Glutamatergic neuron (in vitro differentiated cells): ENCODE results near the gene GDAP2. TPM values are rescaled to one million over a fixed set of nuclear protein-coding genes. Genes with fewer than 3 reads are reported as not detected.

Source experiments
- DNase-seq: peaks from one replicate; pipeline ENCODE4 v3.0.0; 2022
- H3K27ac Mint-ChIP-seq: one replicate; pipeline ENCODE4 v1.8.0; 2020; ENCODE audit warnings: mild to moderate bottlenecking, mixed read lengths, inconsistent platforms; ENCODE audit not compliant: unreplicated experiment
- H3K27me3 Mint-ChIP-seq: one replicate; pipeline ENCODE4 v1.8.0; 2020; ENCODE audit warnings: mild to moderate bottlenecking, moderate library complexity, mixed read lengths, inconsistent platforms; ENCODE audit not compliant: unreplicated experiment
- H3K36me3 Mint-ChIP-seq: one replicate; pipeline ENCODE4 v1.8.0; 2020; ENCODE audit warnings: mild to moderate bottlenecking, mixed read lengths, inconsistent platforms; ENCODE audit not compliant: unreplicated experiment
- H3K4me1 Mint-ChIP-seq: one replicate; pipeline ENCODE4 v1.8.0; 2020; ENCODE audit warnings: mild to moderate bottlenecking, low read depth, mixed read lengths, inconsistent platforms; ENCODE audit not compliant: unreplicated experiment
- H3K4me3 Mint-ChIP-seq: one replicate; pipeline ENCODE4 v1.8.0; 2020; ENCODE audit warnings: mild to moderate bottlenecking, mixed read lengths, inconsistent platforms; ENCODE audit not compliant: unreplicated experiment
- H3K9me3 Mint-ChIP-seq: one replicate; pipeline ENCODE4 v1.8.0; 2020; ENCODE audit warnings: mild to moderate bottlenecking, moderate library complexity, mixed read lengths, inconsistent platforms; ENCODE audit not compliant: unreplicated experiment
- total RNA-seq: library from RNA; stranded (reverse); fragmentation: NEBNext Ultra II Directional; extraction: Animal tissue kit (Norgen Biotek cat#: 25700); gene quantifications from one replicate; pipeline ENCODE4 v1.2.1, GENCODE V29; 2021; ENCODE audit not compliant: unreplicated experiment
- TF ChIP-seq, protein P1 (sequence below): fragments of 200-600 bp; sonication (generic); IDR thresholded peaks from one replicate; pipeline ENCODE4 v1.5.0; 2021; ENCODE audit not compliant: partially characterized antibody, unreplicated experiment

GDAP2 gene
- total RNA-seq, 1 donor from 2014 or later, result 34.0 TPM

- H3K9me3 Mint-ChIP-seq, result peaks cover 3% of the 10 kb centered on the region
- H3K4me3 Mint-ChIP-seq, result no peak overlapping the region
- H3K4me1 Mint-ChIP-seq, result peaks cover 3% of the 10 kb centered on the region
- peaks cover 4% of the 10 kb centered on the region for H3K27me3 Mint-ChIP-seq
- no peak overlapping the region for H3K27ac Mint-ChIP-seq
- no peak for DNase-seq
- TF ChIP-seq, protein P1, sequence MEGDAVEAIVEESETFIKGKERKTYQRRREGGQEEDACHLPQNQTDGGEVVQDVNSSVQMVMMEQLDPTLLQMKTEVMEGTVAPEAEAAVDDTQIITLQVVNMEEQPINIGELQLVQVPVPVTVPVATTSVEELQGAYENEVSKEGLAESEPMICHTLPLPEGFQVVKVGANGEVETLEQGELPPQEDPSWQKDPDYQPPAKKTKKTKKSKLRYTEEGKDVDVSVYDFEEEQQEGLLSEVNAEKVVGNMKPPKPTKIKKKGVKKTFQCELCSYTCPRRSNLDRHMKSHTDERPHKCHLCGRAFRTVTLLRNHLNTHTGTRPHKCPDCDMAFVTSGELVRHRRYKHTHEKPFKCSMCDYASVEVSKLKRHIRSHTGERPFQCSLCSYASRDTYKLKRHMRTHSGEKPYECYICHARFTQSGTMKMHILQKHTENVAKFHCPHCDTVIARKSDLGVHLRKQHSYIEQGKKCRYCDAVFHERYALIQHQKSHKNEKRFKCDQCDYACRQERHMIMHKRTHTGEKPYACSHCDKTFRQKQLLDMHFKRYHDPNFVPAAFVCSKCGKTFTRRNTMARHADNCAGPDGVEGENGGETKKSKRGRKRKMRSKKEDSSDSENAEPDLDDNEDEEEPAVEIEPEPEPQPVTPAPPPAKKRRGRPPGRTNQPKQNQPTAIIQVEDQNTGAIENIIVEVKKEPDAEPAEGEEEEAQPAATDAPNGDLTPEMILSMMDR, result no peak
- H3K36me3 Mint-ChIP-seq, result no peaks in the 10 kb centered on the region
These were observed 110.1 kb downstream of the GDAP2 start for GRCh38 chr1:117819301-117819700.

GRCh38 chr1:117818456-117818855 is 111.0 kb downstream of the GDAP2 start:
- Mint-ChIP-seq H3K4me1 (peaks cover 3% of the 10 kb centered on the region), H3K9me3 (peaks cover 3% of the 10 kb centered on the region), H3K27me3 (peaks cover 4% of the 10 kb centered on the region), H3K27ac (no peak overlapping the region), H3K4me3 (no peak overlapping the region), H3K36me3 (no peaks in the 10 kb centered on the region)
- TF ChIP-seq, protein P1, result no peak
- no peak for DNase-seq

DNA sequence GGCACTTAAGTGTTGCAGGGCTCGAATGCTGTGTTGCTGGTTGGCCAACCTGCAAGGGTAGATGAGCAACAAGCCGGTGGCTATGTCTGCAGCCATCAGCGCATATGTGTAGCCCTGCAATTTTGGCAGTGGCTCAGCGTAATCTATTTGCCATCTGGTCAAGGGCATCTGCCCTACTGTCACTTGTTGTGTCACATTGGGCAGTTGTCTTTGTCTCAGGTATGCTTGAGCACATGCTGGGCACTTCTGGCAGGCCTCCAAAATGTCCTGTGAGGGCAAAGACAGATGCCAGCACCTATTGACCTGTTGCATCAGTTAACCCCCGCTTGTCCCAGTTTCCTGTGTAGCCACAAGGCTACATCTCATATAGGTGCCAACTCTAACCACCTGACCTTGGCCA is 111.8 kb downstream of the GDAP2 start:
- H3K27ac Mint-ChIP-seq, result no peak overlapping the region
- TF ChIP-seq, protein P1, result no peak
- peaks cover 3% of the 10 kb centered on the region for H3K9me3 Mint-ChIP-seq
- H3K4me3 Mint-ChIP-seq, result no peak overlapping the region
- H3K36me3 Mint-ChIP-seq, result no peaks in the 10 kb centered on the region
- H3K4me1 Mint-ChIP-seq, result peaks cover 3% of the 10 kb centered on the region
- H3K27me3 Mint-ChIP-seq, result peaks cover 4% of the 10 kb centered on the region
- DNase-seq, result no peak

DNA sequence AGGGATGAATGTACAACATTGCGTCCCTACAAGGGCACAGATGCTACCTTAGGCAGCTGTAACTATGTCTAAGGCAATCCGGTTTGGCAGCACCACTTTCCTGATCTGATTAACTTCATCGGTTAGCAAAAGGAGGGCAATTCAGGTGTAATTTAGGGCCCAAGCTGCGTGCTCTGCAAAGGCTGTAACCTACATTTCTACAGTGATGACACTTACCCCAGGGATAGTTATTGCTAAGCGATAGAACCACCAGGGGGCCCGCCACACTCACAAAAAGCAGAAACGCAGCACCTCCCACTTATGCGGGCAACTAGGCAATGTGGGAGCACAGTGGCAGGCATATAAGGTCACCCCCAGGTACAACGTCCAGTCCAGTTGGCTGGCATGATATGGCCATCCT is 113.5 kb downstream of the GDAP2 start:
- H3K36me3 Mint-ChIP-seq, result no peaks in the 10 kb centered on the region
- peaks cover 9% of the 10 kb centered on the region for H3K27me3 Mint-ChIP-seq
- H3K9me3 Mint-ChIP-seq, result no peaks in the 10 kb centered on the region
- peak; percentile 24 for DNase-seq
- H3K4me3 Mint-ChIP-seq, result no peak overlapping the region
- TF ChIP-seq, protein P1, result peak; percentile 25
- no peak overlapping the region for H3K27ac Mint-ChIP-seq
- H3K4me1 Mint-ChIP-seq, result peaks cover 3% of the 10 kb centered on the region

GRCh38 chr1:117814856-117815797 is 114.3 kb downstream of the GDAP2 start:
- peaks cover 9% of the 10 kb centered on the region for H3K27me3 Mint-ChIP-seq
- TF ChIP-seq, protein P1, result no peak
- DNase-seq, result no peak

More at GRCh38 chr1:117814856-117815797, 114.3 kb downstream of the GDAP2 start:
- H3K9me3 Mint-ChIP-seq, result no peaks in the 10 kb centered on the region
- H3K4me3 Mint-ChIP-seq, result no peak overlapping the region
- H3K27ac Mint-ChIP-seq, result no peak overlapping the region
- H3K36me3 Mint-ChIP-seq, result no peaks in the 10 kb centered on the region
- H3K4me1 Mint-ChIP-seq, result peaks cover 3% of the 10 kb centered on the region
